CD1c-positive myeloid dendritic cell (primary cell): ENCODE measurements around the gene ZNF654.
"Not testable (repeated sequence)": the region's sequence is repeated elsewhere in the genome, so short reads cannot be mapped to it uniquely, and the experiment has no call there.

Experiments used
- DNase-seq: peaks from one replicate; pipeline ENCODE4 v3.0.0-alpha.2; 2016; ENCODE audit errors: extremely low spot score

Gene ZNF654

DNA sequence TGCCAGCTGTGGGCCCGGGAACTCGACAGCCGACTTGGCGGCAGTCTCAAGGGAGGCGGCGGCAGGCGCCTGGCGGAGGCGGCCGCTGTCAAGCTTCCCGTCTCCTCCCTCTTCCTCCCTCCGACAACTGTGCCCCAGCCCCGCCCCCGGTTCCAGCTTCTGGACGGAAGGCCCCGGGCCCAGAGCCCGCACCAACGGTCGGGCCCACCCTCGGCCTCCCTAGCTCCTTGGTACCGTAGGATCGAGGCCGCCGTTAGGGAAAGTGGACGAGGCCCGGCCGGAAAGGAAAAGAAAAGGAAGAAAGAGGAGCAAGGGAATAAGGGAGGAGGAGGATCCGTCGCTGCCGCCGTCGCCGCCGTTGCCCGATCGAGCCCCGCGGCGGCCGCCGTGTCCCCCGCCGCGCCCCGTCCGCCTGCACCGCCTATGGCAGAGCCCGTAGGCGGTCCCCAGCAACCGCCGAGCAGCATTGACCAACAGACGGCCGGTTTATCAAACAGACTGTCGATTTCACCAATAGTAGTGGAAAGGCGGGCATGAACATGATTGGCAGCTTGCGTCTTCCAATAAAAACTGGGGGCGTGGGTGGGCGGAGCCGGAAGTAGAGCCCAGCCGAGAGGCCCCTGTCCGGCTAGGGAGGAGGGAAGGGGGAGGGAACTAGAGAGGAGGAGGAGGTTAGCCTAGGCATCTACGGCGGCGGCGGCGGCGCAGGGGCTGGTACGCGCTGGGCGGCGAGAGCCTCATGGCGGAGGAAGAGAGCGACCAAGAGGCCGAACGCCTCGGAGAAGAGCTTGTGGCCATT lies at the start of gene ZNF654, which contains the start of gene CGGBP1:
Gene ZNF654, plus strand, starts transcription at position 675 of the 799 bp plus-strand sequence. Its CDS starts 65 bp downstream, at position 740.
Gene CGGBP1, minus strand, starts transcription at position 425 of the 799 bp plus-strand sequence. CDS start 3,029 bp downstream, outside the sequence.
- DNase-seq, result peak; percentile 100

DNA sequence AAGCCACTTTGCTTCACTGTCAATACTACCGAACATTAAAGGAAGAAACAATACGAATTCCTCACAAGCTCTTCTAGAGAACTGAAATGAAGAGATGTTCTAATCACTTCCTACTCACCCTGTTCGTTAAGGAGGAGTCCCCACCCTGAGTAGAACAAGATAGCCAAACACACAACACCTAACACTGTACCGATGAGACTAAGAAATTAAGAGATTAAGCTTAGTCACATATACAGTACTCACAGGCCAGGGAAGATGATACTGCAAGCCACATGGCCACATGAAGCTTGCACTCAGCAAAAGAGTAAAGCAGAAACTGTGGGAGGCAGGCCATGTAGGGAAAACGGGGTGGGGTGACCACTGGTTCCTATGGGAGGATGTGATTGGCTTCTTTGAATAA lies 48.2 kb upstream of the ZNF654 start:
- DNase-seq, result no peak

DNA sequence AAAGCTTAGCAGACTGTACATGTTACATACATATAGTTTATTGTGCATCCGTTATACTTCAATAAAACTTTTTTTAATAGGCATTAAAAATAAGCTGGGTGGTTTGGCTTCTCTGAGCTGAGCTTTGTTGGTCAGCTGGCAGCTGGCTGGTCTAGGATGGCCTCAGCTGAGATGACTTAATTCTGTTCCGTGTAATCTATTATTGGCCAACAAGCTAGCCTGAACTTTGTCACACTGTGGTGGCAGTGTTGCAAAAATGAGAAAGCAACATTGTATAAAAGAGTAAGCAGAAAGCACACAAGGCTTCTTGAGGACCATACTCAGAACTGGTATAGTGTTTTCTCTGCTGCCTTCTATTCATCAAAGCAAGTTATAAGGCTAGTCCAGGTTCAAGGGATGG lies 45.5 kb upstream of the ZNF654 start:
- no peak for DNase-seq

DNA sequence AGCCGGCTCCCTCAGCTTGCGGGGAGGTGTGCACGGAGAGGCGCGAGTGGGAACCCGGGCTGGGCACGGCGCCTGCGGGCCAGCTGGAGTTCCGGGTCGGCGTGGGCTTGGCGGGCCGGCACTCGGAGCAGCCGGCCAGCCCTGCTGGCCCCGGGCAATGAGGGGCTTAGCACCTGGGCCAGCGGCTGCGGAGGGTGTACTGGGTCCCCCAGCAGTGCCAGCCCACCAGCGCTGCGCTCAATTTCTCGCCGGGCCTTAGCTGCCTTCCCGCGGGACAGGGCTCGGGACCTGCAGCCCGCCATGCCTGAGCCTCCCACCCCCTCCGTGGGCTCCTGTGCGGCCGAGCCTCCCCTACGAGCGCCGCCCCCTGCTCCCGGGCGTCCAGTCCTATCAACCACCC lies 43.4 kb upstream of the ZNF654 start:
- DNase-seq, result not testable (repeated sequence)

DNA sequence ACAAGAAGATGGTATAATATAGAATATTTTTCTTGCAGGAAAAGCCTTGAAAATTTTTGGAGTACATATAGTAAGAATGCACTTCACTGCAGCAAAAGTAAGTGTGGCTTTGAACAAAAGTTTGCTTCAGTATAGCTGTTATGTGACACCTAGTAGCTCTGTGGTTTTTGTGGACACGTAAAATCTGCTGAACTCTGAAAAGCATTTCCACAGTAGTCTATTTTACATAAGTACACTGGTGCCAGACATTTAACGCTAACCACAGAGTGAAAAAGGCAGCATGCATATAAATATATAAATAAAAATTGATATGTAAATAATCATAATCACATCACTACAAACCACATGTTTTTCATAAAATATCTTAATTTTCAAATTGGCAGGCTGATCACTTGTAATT lies 40.0 kb upstream of the ZNF654 start:
- DNase-seq, result no peak

DNA sequence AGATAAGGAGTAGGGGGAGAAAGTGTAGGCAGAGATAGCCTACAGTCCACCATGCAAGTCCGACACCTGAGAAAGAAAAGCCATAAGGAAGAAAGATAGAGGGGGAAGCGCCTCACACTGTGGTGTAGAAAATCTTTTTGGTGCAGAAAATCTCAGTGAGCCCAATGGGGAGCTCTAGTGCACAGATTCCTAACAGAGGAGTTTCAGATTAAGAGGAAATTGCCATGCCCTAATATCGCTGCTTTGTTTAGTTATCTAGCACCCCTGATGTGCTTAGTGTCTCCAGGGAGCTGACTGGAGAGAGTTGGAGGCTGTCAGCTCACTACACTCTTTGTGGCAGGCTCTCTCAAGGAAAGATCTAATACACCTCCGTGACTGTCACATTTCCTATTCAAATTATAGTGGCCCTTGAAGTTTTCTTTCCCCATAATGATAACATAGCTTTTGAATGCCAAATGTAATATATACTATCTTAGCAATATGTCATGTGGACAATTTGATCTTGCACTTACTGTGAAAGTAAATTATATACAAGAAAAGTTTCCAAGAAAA lies 34.0 kb upstream of the ZNF654 start:
- no peak for DNase-seq

DNA sequence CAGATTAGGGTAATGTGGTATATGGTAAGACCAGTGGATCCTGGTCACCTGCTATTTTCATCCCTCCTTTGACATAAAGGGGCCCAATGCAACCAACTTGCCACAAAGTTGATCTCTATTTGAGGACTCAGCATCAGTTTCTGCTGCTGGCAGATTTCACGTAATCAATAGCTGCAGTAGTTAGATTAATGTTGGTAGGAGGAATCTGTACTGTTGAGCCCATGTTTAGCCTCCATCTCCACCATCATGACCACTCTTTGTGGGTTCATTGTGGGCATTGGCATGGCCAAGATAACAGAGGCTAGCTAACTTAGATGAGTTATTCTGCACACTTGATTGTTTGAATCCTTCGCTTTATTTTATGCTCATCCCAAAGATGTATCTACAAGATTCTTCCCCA lies 30.2 kb upstream of the ZNF654 start:
- no peak for DNase-seq

DNA sequence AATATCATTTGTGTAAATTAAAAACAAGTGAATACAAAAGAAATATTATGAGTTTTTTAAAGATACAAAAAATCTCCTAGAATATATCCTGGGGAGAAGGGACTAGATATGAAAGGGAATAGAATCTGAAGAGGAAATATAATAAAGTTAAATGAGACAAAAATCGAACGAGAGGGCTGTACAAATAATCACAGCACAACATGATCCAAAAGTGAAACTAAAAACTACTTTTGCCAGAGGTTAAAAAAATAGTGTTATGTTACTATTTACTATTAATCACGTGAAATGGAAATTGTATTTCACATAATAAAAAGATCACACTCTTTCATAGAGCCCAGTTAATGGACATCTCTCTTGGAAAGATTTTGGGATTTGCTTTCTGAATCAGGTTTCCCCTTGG lies 28.8 kb upstream of the ZNF654 start:
- no peak for DNase-seq

DNA sequence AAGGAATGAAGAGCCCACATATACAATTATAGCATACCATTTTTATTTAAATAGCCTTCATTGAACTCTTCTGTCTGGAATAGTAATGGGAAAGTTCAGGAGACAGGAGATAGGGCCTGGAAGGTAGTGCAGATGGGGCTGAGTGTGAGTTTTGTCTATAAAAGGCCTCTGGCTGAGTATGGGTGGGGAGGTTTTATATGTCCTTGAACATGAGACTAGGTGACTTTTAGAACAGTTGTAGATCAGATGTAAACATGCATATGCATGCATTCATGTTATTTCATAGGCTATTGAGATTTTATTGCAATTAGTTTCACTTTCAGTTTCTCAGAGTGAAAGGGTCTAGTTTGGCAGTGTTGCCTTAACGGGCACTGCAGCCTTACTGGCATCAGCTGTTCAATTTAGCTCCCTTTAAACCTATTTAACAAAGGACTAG lies 27.4 kb upstream of the ZNF654 start:
- DNase-seq, result peak; percentile 30

DNA sequence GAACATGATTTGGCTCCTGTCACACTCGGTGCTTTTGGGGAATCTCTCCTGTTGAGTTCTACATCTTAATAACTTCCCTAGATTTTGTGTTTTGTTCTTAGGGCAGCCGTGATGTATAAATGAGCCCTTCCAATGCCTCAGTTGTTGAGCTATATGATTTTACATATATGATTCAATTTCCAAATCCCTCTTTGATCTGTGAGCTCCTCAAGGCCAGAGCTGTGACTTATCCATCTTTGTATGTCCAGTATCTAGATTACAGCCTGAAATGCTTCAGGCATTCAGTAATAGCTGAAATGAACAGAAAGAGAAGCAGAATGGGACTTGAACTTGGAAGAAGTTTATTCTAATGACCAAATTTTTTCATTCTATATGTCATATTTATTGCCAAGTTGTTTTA lies 26.8 kb upstream of the ZNF654 start:
- DNase-seq, result no peak

DNA sequence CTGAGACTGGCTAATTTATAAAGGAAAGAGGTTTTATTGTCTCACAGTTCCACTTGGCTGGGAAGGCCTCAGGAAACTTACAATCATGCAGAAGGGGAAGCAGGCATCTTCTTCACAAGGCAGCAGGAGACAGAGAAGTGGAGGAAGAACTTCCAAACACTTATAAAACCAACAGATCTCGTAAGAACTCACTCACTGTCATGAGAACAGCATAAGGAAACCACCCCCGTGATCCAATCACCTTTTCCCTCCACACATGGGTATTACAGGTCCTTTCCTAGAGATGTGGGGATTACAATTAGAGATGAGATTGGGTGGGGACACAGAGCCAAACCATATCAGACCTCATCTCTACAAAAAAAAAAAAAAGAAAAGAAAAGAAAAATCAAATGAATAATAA lies 26.0 kb upstream of the ZNF654 start:
- DNase-seq, result no peak

DNA sequence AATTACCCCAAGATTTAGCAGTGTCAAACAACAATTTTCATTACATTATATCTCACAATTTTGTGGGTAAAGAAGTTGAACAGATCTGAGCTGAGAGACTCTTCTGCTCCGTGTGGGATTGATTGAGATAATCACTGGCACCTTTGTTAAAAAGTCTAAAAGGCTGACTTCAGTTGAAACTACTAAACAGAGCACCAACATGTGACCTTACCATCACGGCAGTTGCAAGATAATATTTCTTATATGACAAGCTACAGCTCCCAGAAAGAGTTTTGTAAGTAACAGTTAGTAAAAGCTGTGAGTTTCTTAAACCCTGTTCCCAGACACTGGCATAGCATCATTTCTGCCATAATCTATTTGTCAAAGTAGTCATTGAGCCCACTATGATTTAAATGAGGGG lies 25.2 kb upstream of the ZNF654 start:
- no peak for DNase-seq

DNA sequence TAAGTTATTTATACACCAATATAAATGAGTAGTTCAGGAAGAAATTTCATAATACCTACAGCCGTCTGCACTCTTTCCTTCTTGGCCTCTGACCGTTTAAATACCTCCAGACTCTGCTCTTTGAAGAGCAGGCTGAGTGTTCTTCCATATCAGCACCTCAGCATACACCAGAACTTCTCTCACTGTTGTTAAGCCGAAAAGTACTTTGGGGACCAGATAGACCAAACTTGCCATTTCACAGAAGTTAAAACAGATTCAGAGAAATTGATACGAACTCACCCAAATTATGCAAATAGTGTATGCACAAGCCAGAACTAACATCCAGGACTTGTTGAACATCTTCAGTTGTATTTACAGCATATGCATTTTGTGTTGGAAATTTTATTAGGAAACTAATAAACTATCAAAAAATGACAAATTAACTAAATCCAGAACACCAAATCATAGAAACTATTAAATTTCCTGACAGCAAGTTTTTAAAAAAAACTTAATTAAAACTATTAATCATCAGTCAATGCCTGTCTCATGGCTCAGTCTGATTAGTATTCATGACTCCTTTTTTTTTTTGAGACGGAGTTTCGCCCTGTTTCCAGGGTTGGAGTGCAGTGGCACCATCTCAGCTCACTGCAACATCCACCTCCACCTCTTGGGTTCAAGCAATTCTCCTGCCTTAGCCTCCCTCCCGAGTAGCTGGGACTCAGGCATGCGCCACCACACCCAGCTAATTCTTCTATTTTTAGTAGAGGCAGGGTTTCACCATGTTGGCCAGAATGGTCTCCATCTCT lies 24.4 kb upstream of the ZNF654 start:
- no peak for DNase-seq

DNA sequence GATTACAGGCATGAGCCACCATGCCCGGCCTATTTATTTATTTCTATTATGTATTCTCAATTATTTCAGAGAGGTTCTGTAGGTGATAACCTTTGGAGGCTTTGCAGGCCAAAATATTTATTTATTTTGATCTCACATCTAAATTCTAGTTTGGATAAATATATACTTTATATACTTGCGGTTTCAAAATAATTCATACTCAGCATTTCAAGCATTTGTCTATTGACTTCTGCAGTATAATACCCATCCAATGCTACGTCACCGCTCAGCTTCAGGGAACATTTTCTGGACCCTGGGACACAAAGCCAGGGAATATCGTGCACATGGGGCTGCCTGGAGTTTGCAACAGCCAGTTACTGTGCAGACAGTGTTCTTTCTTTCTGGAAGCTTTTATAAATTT lies 22.8 kb upstream of the ZNF654 start:
- no peak for DNase-seq

DNA sequence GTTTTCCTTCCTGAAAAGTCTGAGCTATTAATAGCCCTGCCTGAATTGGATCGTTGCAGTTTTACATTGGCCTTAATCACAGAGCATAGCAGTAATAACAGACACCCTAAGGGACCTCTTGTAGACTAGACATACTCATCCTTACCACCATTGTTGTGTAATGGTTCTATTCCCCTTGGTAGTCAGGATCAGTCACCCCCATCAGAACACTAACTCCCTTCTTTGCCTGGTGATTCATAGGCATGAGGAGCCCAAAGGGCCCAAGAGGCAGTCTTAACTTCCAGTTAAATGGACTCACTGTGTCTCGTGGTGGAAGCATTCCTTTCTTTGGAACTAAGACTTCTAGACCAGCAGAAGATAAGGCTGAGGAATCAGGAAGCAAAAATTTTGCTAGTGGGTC lies 20.5 kb upstream of the ZNF654 start:
- DNase-seq, result peak; percentile 16

DNA sequence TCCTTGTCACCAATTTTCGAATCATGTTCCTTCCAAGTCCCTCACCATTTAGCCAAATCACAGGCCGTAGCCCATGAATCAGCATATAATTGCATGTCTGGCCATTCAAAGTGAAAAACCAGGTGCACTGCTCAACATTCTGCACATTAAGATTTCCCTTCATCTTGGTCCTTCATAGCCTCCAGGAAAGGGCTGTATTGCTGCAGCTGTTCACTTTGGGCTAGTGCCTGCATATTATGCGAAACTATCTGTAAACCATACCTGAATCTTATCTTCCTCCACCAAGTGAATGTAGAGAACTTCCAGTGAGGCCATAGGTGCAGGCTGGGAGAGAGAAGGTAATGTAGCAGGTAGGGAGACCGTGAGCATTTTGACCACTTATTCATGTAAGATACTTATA lies 18.5 kb upstream of the ZNF654 start:
- no peak for DNase-seq

DNA sequence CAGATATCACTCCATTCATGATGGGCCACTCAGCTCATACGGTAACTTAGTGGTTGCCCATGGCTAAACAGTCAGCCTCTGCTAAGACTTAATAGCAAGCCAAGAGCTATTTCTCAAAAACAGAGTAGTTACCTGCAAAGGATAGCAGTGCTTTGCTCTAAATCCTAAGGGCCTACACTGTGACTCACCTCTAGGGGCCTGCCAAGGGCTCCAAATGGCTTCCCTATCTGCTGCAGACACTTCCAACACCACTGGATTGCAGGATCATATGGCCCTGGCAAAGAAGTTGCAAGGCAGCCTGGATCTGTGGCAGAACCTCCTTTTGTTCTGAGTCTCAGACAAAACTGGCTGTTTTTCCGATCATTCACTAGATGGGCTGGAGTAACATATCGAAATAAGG lies 18.1 kb upstream of the ZNF654 start:
- no peak for DNase-seq

DNA sequence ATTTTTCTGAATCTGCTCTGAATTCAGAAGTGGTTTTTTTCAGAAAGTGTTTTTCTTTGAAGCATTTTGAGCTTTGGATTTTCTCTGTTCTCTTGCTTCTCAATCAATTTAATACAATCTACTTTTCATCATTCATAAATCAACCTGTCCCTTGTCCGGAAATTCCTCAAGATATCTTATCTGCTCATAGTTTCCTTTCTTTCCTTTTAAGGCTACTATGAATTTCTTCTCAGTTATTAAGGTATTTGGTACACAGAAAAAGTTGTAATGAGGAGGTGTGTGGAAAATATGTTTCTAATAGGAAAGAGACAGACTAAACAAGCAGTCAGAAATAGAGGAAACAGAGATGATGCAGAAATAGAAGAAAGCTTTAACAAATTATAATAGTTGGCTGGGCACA lies 14.6 kb upstream of the ZNF654 start:
- no peak for DNase-seq

DNA sequence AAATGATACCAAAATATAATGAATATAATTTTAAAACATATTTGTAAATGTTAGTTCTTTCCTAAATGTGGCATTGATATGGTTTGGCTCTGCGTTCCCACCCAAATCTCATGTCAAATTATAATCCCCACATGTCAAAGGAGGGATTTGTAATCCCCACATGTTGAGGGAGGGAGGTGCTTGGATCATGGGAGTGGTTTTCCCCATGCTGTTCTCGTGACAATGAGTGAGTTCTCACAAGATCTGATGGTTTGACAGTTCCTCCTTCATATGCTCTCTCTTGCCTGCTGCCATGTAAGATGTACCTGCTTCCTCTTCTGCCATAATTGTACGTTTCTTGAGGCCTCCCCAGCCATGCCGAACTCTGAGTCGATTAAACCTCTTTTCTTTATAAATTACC lies 12.3 kb upstream of the ZNF654 start:
- no peak for DNase-seq

DNA sequence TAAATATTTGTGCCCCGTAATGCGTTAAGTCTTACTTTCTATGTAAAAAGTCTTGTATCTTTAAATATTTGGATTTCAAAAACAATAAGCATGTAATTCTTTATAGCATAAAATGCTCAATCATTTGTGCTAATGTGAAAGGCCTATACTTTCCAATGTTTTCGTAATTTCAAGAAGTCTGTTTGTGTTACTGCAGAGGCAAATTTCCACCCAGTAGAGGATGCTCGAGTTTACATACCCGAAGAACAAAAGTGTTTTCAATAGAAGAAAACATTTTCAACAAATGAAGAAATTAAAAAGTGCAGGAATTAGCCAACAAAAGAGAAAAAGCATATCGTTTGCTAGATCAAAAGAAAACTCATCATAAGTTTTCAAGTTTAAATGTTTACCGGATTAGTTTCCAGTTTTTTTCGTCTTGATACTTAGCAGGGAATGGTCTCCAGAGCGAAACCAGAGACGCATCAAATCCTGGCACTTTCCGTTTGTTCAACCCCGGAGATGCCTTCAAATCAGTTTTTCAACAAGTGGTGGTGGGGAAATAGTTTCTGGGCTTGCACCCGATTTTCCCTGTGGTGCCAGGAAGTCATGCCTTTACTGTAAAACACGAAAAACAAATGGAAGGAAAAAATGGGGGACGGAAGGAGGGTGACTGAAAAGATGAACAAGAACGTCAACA lies 1.3 kb upstream of the ZNF654 start:
- no peak for DNase-seq

DNA sequence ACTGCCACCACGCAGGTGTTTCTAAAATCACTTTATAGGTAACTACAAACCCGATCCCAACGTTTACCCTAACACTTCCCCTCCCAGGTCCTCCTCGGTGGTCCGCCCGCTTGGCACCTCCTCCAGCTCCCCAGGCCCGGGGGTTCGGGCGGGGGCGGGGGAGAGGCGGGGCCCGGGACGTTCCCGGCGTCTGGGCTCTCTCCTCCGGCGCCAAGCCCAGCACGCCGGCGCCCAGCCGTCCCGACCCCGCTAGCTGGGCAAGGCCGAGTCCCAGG lies 812 bp upstream of the ZNF654 start:
- no peak for DNase-seq

DNA sequence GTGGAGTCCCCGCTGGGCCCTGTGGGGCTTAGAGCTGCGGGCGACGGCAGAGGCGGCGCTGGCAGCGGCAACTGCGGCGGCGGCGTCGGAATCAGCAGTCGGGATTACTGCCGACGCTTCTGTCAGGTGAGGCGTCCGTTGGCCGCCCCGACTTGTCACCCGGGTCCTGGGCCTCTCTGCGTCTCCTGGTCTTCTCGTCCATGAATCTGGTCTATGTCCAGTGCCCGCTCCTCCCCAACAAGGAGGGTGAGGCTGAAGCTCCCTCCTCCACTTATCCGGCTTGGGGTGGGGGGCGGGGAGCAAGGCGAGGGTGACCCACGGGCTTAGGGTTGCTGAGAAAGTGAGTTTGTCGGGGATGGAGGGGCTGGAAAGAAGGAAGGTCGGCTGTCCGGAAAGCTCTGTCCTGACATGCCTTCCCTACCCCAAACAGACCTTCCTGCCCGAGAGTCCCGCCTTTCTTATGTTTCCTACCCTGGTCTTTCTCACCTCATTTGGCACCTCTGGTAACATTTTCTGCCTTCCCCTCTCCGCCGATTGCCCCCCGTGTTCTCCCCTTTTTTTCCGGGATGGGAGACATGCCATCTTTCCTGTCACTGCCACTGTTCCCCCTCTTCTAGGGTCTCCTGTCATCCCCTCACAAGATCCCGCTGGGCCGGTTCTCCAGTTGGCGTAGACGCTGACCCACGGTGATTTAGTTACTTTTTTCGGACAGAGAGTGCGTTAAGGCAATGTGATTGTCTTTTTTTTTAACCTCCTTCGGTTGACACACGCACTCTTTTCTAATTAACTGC lies 520 bp downstream of the ZNF654 start:
- peak; percentile 15 for DNase-seq
